ENCODE measurements around the gene PTGDS.

The PTGDS gene

GRCh38 chr9:136973618-136974617, 3.4 kb upstream of the PTGDS start:
- DNase-seq (ENCODE audit: low read depth) = no peak

- DNase-seq (ENCODE audit: low read depth) = no peak
Measured at GRCh38 chr9:136974817-136975535, 2.3 kb upstream of the PTGDS start.

GRCh38 chr9:136975644-136976043, 1.7 kb upstream of the PTGDS start:
- no peak for DNase-seq (ENCODE audit: low read depth)

DNA sequence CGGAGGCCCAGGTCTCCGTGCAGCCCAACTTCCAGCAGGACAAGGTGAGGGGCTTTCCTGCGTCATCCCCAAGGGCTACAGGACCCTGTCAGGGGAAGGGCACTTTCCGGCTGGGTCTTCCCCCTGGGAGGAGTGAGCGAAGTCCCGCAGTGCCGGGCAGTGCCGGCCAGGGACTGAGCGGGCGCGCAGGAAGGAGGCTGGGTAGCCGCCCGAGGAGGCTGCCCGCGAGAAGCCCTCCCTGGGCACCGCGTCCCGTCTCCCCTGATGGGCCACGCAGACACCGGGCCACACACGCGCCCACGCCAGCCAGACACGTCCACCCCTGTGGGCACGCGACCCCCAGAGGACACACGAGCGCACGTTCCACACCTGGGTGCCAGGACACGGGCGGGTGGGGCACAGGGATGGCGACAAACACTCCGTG, 357 bp downstream of the PTGDS start:
- DNase-seq (ENCODE audit: low read depth) = no peak

DNA sequence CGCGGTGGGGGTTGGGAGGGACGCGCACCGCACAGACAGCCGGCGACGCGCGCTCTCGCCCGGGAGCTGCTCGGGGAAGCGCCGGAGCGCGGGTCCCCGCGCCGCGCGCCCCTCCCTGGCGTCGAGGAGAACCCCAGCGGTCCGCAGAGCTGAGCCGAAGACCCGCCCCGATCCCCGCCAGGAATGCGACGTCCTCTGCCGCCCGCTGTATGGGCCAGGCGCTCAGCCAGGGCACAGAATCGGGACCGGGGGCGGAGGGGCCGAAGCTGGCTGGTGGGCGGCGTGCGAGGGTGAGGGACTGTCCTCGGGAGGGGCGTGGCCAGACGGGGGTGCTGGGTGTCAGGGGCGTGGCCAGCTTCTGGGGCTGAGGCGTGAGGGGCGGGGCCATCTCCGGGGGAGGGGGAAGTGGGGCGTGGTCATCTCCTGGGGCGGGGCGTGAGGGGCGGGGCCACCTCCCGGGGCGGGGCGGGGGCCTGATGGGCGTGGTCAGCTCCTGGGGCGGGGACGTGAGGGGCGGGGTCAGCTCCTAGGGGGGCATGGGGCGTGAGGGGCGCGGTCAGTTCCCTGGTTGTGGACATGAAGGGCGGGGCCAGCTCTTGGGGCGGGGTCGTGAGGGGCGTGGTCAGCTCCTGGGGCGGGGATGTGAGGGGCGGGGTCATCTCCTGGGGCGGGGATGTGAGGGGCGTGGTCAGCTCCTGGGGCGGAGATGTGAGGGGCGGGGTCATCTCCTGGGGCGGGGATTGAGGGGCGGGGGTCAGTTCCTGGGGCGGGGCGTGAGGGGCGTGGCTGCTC, 965 bp downstream of the PTGDS start:
- DNase-seq (ENCODE audit: low read depth) = peak; percentile 47

GRCh38 chr9:136978865-136979544, 1.7 kb downstream of the PTGDS start:
- DNase-seq (ENCODE audit: low read depth) = no peak

DNA sequence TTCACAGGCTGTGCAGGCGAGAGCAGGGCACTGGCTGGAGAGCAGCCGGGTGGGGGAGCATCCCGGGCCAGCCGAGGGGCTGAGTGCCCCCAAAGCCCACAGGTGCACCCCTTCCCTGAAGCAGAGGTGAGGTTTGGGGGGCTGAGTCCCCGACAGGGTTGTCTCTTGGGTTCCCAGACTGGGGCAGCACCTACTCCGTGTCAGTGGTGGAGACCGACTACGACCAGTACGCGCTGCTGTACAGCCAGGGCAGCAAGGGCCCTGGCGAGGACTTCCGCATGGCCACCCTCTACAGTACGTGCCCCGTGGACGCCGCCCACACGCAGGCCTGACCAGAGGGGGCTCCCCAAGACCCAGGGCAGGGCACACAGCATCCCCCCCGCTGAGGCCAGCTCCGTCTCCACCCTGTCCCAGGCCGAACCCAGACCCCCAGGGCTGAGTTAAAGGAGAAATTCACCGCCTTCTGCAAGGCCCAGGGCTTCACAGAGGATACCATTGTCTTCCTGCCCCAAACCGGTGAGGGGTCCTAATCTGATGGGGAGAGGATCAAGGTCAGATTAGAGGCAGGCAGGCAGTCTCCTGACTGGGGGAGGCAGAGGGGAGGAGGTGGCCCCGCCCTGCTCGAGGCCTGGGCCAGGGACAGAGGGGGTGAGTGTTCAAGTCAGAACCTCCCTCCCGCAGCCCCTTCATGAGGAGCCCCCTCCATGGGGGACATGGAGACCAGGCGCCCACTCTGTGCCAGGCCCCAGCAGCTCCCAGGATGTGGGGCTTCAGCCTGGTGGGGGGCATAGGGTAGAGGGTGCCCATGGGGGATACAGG, 2.7 kb downstream of the PTGDS start:
- DNase-seq (ENCODE audit: low read depth) = no peak

DNA sequence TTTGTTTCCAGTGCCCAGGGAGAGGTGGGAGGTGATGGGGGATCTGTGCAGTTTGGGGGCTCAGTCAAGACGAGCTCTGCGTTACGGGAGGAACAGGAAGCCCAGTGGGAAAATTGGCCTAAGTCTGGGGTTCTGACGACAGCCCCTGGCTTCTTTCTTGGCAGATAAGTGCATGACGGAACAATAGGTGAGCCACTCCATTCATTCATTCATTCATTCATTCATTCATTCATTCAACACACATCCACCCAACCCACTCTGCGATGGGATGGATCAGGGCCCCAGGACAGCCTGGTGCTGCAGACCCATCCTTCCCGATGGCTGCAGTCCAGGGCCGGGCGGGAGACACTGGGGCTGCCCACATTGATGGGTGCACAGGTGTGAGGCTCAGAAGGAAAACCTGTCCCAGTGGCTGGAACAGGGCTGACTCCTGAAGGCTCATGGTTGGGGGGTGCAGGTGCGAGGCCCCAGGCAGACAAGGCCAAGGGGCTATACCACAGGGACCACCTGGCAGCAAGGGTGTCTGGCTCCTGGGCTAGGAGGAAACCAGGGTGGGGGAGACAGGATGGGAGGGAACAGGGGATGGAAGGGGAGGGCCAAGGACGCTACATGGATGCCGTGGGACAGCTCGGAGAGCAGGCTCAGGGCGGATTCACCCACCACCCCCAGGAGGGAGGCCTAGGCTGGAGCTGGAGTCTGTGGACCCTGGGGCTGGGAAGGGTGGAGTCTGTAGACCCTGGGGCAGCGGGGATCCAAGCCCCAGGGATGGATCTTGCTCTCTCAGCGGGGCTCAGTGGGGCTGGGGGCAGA, 3.6 kb downstream of the PTGDS start:
- no peak for DNase-seq (ENCODE audit: low read depth)

DNA sequence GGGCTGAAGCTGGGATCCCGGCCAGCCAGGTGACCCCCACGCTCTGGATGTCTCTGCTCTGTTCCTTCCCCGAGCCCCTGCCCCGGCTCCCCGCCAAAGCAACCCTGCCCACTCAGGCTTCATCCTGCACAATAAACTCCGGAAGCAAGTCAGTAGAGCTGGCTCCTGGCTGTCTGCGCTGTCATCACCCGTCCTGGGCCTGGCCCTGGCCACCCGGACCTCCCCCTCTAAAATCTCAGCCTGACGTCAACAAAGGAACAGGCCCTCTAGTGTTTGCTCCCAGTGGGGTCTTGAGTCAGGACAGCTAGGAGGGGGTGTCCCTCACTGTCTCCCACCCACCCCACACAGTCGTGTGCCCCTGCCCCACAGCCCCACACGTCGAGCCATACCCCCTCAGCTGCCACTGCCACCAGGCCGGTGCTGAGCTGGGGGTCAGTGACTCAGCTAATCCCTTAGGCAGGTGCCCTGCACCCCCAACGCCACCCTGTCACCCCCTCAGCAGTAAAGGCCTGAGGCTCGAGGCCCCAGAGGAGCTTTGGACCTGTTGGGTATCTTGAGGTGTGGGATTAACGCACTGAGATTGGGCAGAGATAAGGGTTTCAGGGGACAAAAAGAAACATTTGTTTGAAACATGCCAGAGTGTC, 4.4 kb downstream of the PTGDS start:
- no peak for DNase-seq (ENCODE audit: low read depth)

GRCh38 chr9:136982232-136983051, 5.1 kb downstream of the PTGDS start, which contains the start of gene LCNL1:
Gene LCNL1, plus strand, starts transcription at chr9:136982993. Its CDS starts 594 bp downstream, at chr9:136983587.
- DNase-seq (ENCODE audit: low read depth) = no peak

DNA sequence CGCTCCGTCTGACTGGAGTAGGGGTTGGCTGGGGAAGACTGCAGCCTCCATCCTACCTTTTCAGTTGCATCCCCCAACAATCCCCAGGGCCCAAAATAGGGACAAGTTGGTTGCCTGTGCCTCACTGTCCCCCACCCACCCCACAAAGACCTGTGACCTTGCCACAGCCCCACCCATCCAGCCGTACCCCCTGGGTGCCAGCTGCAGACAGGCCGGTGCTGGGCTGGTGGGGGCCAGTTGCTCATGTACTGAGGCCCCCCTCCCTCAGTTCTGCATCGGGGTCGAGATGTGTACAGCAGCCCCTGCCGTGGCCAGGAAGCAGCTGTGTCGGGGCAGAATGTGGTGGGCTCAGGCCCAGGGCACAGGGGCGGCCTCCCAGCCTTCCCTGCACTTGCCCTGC, 5.9 kb downstream of the PTGDS start:
- DNase-seq (ENCODE audit: low read depth) = no peak

DNA sequence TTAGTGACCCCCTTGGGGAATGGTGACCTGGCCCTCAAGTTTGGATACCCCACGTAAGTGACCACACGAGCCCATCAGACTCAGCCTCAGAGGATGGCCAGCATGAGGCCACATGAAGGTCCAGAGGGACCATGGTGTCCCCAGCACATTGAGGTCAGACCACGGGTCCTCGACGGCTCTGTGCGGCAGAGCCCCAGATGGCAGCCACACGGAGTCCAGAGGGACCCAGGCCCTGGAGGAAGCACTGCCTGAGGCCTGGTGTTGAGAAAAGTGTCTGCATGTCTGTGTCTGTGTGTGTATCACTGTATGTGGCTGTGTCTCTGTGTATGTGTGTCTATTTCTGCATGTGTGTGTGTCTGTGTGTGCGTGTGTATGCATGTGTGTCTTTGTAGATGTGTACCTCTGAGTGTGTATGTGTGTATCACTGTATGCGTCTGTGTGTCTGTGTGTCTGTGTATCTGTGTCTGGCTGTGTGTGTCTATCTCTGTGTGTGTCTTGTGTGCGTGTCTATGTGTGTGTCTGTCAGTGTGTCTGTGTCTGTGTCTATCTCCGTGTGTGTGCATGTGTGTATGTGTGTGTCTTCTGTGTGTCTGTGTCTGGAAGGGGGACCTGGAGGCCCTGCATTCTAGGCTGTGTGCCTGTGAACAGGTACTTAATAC, 6.5 kb downstream of the PTGDS start:
- DNase-seq (ENCODE audit: low read depth) = peak; percentile 41

GRCh38 chr9:136984464-136985026, 7.2 kb downstream of the PTGDS start:
- no peak for DNase-seq (ENCODE audit: low read depth)

GRCh38 chr9:136985027-136985602, 7.8 kb downstream of the PTGDS start:
- no peak for DNase-seq (ENCODE audit: low read depth)

- no peak for DNase-seq (ENCODE audit: low read depth)
Measured at GRCh38 chr9:136985853-136986252, 8.5 kb downstream of the PTGDS start.

GRCh38 chr9:136988872-136989271, 11.6 kb downstream of the PTGDS start:
- no peak for DNase-seq (ENCODE audit: low read depth)

- no peak for DNase-seq (ENCODE audit: low read depth)
Measured at GRCh38 chr9:136990242-136990911, 13.1 kb downstream of the PTGDS start.
